Neural progenitor cell (in vitro differentiated cells): ENCODE measurements around the gene RASGRF1.

Experiments used
- EZH2 ChIP-seq: fragments of 200-600 bp; sonication (generic); IDR thresholded peaks from 2 replicates; pipeline ENCODE4 v1.6.1; 2017; ENCODE audit warnings: antibody characterized with exemption, mild to moderate bottlenecking, moderate library complexity
- TF ChIP-seq, protein P1 (sequence below): fragments of 200-600 bp; sonication (generic); IDR thresholded peaks from 2 replicates; pipeline ENCODE4 v1.5.1; 2017; ENCODE audit warnings: antibody characterized with exemption, mild to moderate bottlenecking

- TF ChIP-seq, protein P1, sequence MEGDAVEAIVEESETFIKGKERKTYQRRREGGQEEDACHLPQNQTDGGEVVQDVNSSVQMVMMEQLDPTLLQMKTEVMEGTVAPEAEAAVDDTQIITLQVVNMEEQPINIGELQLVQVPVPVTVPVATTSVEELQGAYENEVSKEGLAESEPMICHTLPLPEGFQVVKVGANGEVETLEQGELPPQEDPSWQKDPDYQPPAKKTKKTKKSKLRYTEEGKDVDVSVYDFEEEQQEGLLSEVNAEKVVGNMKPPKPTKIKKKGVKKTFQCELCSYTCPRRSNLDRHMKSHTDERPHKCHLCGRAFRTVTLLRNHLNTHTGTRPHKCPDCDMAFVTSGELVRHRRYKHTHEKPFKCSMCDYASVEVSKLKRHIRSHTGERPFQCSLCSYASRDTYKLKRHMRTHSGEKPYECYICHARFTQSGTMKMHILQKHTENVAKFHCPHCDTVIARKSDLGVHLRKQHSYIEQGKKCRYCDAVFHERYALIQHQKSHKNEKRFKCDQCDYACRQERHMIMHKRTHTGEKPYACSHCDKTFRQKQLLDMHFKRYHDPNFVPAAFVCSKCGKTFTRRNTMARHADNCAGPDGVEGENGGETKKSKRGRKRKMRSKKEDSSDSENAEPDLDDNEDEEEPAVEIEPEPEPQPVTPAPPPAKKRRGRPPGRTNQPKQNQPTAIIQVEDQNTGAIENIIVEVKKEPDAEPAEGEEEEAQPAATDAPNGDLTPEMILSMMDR: no peak
- TF ChIP-seq EZH2: no peak
These were observed 6.1 kb downstream of the RASGRF1 start for GRCh38 chr15:79084308-79084968.
